Epithelial cell of proximal tubule (primary cell): Measurements from ENCODE around the gene KLF13. TPM values are rescaled to one million over a fixed set of nuclear protein-coding genes. Genes with fewer than 3 reads are reported as not detected.

ENCODE experiments used
- DNase-seq: peaks from one replicate; pipeline ENCODE4 v3.0.0-alpha.2; 2011; ENCODE audit warnings: low read depth
- H3K4me3 ChIP-seq: 2 replicates; pipeline ENCODE4 v1.5.1; 2011; ENCODE audit warnings: low read depth, mild to moderate bottlenecking, low read length
- CTCF ChIP-seq: conservative IDR thresholded peaks from 2 replicates; pipeline ENCODE4 v1.5.1; 2012; ENCODE audit warnings: low read depth, mild to moderate bottlenecking, low read length
- total RNA-seq: library from RNA; depleted of rRNA; stranded (reverse); fragments of >200 nt; gene quantifications from 2 replicates; pipeline ENCODE4 v1.2.3, GENCODE V29; 2015

The KLF13 gene
- total RNA-seq, 1 donor from 2014 or later = 66.2 TPM

GRCh38 chr15:31409171-31409570, 82.5 kb downstream of the KLF13 start:
- no peak overlapping the region for H3K4me3 ChIP-seq
- no peak for TF ChIP-seq CTCF
- DNase-seq = no peak

- no peak for TF ChIP-seq CTCF
- no peak for DNase-seq
Measured at GRCh38 chr15:31412824-31413223, 86.2 kb downstream of the KLF13 start.

GRCh38 chr15:31415201-31415600, 88.6 kb downstream of the KLF13 start:
- no peak for TF ChIP-seq CTCF
- no peak overlapping the region for H3K4me3 ChIP-seq
- no peak for DNase-seq

More at GRCh38 chr15:31412824-31413223, 86.2 kb downstream of the KLF13 start:
- no peak overlapping the region for H3K4me3 ChIP-seq

- no peak overlapping the region for H3K4me3 ChIP-seq
- no peak for DNase-seq
- no peak for TF ChIP-seq CTCF
Measured at GRCh38 chr15:31419820-31420219, 93.2 kb downstream of the KLF13 start.

GRCh38 chr15:31427411-31427810, 100.8 kb downstream of the KLF13 start:
- H3K4me3 ChIP-seq = no peak overlapping the region
- TF ChIP-seq CTCF = no peak
- no peak for DNase-seq

Other genes starting within 250 kb of the KLF13 start
- not detected in 2 replicates for gene TRPM1, start 225.1 kb upstream of the KLF13 start, total RNA-seq